ENCODE measurements around the gene HDGF.

Gene HDGF

DNA sequence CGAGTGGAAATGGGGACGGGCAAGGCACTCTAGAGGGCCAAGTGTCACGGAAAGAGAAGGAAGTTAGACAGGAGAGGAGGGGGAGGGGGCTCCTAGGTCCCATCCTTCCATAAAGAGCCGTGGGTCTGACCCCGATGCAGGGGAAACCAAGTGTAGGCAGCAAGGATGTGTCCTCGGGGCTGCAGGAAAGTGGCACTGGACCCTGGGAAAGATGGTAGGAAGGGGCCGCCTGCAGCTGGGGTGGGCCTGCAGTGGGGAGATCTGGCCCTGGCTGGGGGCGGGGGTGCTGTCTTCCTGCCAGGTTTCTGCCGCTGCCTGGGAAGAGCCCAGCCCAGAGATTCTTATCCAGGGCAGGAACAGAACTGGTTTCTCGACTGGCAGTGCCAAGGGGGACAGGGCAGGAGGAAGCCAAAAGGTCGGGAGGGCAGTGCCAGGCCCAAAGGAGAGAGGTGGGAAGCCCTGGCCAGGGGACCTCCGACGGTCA, 59.0 kb downstream of the HDGF start:
- H3K4me1 ChIP-seq (ENCODE audit: control insufficient read depth, insufficient read depth, low read length), result peaks cover 20% of the 10 kb centered on the region

More for the DNA sequence above, 59.0 kb downstream of the HDGF start:
- DNase-seq (ENCODE audit: low read depth), result no peak
- Histone ChIP-seq H3K36me3 (ENCODE audit: control insufficient read depth, insufficient read depth, low read length, severe bottlenecking) (no peaks in the 10 kb centered on the region), H3K9me3 (ENCODE audit: control insufficient read depth, low read length) (no peaks in the 10 kb centered on the region), H3K27me3 (replicated peaks; ENCODE audit: control insufficient read depth, insufficient read depth, low read length) (no peaks in the 10 kb centered on the region), H3K9ac (ENCODE audit: low read length) (no peak overlapping the region), H3K4me3 (ENCODE audit: low read length) (no peak overlapping the region)
